Prostate gland (tissue), 2 donors: ENCODE data around the gene RBKS.

ENCODE experiments used
- CTCF ChIP-seq, 4 experiments: fragments of 200-600 bp in 2 of 4; fragments of 450-650 bp in 2 of 4; sonication (generic) in 2 of 4; IDR thresholded peaks; 1 replicate in 3 of 4; 2 replicates in 1 of 4; pipeline ENCODE4 v1.5.1; 2016 to 2019; ENCODE audit warnings: antibody characterized with exemption in 4 of 4, mild to moderate bottlenecking in 2 of 4, moderate library complexity in 2 of 4
- POLR2A ChIP-seq: fragments of 450-650 bp; IDR thresholded peaks from one replicate; pipeline ENCODE4 v1.6.1; 2016; ENCODE audit warnings: antibody characterized with exemption, mild to moderate bottlenecking
- POLR2AphosphoS5 ChIP-seq: sonication (generic); formaldehyde crosslinking; IDR thresholded peaks from one replicate; pipeline ENCODE4 v1.6.1; 2017; ENCODE audit warnings: antibody characterized with exemption

GRCh38 chr2:27906074-27906473, 15.9 kb upstream of the RBKS start:
- TF ChIP-seq CTCF (IDR thresholded peaks at IDR 0.05), result no peak
- TF ChIP-seq POLR2A, result no peak
- no peak for TF ChIP-seq POLR2AphosphoS5
